ENCODE results near the gene LPAR4. TPM values are rescaled to one million over a fixed set of nuclear protein-coding genes. Genes with fewer than 3 reads are reported as not detected.

LPAR4 gene
- total RNA-seq, 1 donor from 2014 or later = 0.36 TPM

GRCh38 chrX:78759081-78759480 lies 11.6 kb downstream of the LPAR4 start:
- Histone ChIP-seq H3K27me3 (ENCODE audit: low read depth) (no peaks in the 10 kb centered on the region), H3K27ac (replicated peaks) (no peak overlapping the region), H3K9me3 (replicated peaks) (no peaks in the 10 kb centered on the region), H3K4me1 (no peaks in the 10 kb centered on the region), H3K36me3 (no peaks in the 10 kb centered on the region), H3K4me3 (no peak overlapping the region)
- intact Hi-C loops (cut with micrococcal nuclease) = no loop called here
- TF ChIP-seq, protein P1, sequence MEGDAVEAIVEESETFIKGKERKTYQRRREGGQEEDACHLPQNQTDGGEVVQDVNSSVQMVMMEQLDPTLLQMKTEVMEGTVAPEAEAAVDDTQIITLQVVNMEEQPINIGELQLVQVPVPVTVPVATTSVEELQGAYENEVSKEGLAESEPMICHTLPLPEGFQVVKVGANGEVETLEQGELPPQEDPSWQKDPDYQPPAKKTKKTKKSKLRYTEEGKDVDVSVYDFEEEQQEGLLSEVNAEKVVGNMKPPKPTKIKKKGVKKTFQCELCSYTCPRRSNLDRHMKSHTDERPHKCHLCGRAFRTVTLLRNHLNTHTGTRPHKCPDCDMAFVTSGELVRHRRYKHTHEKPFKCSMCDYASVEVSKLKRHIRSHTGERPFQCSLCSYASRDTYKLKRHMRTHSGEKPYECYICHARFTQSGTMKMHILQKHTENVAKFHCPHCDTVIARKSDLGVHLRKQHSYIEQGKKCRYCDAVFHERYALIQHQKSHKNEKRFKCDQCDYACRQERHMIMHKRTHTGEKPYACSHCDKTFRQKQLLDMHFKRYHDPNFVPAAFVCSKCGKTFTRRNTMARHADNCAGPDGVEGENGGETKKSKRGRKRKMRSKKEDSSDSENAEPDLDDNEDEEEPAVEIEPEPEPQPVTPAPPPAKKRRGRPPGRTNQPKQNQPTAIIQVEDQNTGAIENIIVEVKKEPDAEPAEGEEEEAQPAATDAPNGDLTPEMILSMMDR (IDR thresholded peaks at IDR 0.05; ENCODE audit: borderline replicate concordance) = no peak
- DNase-seq = no peak

GRCh38 chrX:78769101-78769755 lies 21.7 kb downstream of the LPAR4 start:
- H3K4me1 ChIP-seq = no peaks in the 10 kb centered on the region
- H3K4me3 ChIP-seq = no peak overlapping the region
- intact Hi-C loops (cut with micrococcal nuclease) = no loop called here
- no peak overlapping the region for H3K27ac ChIP-seq (replicated peaks)
- no peaks in the 10 kb centered on the region for H3K9me3 ChIP-seq (replicated peaks)
- no peak for DNase-seq
- no peaks in the 10 kb centered on the region for H3K27me3 ChIP-seq (ENCODE audit: low read depth)
- no peaks in the 10 kb centered on the region for H3K36me3 ChIP-seq
- TF ChIP-seq, protein P1 (IDR thresholded peaks at IDR 0.05; ENCODE audit: borderline replicate concordance) = no peak

DNA sequence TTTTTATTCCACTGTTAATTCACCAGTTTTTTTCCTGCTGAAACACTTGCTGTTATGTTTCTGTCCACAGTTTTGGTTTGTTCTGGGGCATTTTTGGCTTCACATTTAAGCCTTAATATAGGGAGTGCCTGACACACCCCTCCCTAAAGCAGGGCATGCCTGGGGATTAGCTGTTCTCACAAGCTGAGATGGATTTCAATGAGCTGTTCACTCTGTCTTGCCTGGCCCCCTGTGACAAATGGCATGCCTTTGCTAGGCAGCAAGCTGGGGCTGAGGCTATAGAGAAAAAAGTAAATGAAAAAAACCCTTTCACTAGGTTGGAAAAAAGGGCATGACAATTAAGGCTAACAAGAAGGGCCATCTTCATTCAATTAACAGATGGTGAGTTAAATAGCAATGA lies 22.4 kb downstream of the LPAR4 start:
- no peaks in the 10 kb centered on the region for H3K36me3 ChIP-seq
- H3K4me1 ChIP-seq = no peaks in the 10 kb centered on the region
- H3K27me3 ChIP-seq (ENCODE audit: low read depth) = no peaks in the 10 kb centered on the region
- no peaks in the 10 kb centered on the region for H3K9me3 ChIP-seq (replicated peaks)
- intact Hi-C loops (cut with micrococcal nuclease) = no loop called here
- TF ChIP-seq, protein P1 (IDR thresholded peaks at IDR 0.05; ENCODE audit: borderline replicate concordance) = no peak
- DNase-seq = no peak
- no peak overlapping the region for H3K4me3 ChIP-seq
- no peak overlapping the region for H3K27ac ChIP-seq (replicated peaks)

GRCh38 chrX:78796916-78797315 lies 49.4 kb downstream of the LPAR4 start:
- Histone ChIP-seq H3K27ac (replicated peaks) (no peak overlapping the region), H3K36me3 (no peaks in the 10 kb centered on the region), H3K4me3 (no peak overlapping the region), H3K27me3 (ENCODE audit: low read depth) (no peaks in the 10 kb centered on the region), H3K9me3 (replicated peaks) (no peaks in the 10 kb centered on the region), H3K4me1 (no peaks in the 10 kb centered on the region)
- intact Hi-C loops (cut with micrococcal nuclease) = no loop called here
- TF ChIP-seq, protein P1 (IDR thresholded peaks at IDR 0.05; ENCODE audit: borderline replicate concordance) = no peak
- no peak for DNase-seq

DNA sequence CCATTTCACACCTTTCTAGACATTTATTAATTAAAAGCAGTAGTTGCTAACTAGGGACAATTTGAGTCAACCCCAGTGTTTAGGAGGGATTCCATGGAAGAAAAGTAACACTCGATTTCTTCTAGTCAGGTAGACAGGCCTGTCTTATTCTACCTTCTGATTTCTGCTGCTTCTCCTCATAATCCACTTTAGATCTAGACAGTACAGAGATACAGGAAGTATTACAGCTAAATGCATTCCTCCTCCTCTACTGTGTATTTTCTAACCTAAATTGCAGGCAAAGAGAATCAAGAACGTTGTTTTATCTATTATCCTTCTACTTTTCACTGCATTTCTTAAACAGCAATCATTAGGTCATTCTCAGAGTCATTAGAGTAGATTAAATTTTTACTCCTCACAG lies 52.6 kb downstream of the LPAR4 start:
- Histone ChIP-seq H3K27ac (replicated peaks) (no peak overlapping the region), H3K27me3 (ENCODE audit: low read depth) (no peaks in the 10 kb centered on the region), H3K4me3 (no peak overlapping the region), H3K36me3 (no peaks in the 10 kb centered on the region), H3K4me1 (no peaks in the 10 kb centered on the region), H3K9me3 (replicated peaks) (no peaks in the 10 kb centered on the region)
- DNase-seq = no peak
- intact Hi-C loops (cut with micrococcal nuclease) = no loop called here
- TF ChIP-seq, protein P1 (IDR thresholded peaks at IDR 0.05; ENCODE audit: borderline replicate concordance) = no peak

All from left ventricle myocardium inferior (tissue), 1 donor.